GM18526 (cell line): ENCODE measurements around the gene ABCA6.

Experiments
- POLR2A ChIP-seq: IDR thresholded peaks from 3 replicates; pipeline ENCODE4 v1.6.1; 2011; ENCODE audit not compliant: insufficient read length; ENCODE audit errors: extremely low read depth

ABCA6 gene

DNA sequence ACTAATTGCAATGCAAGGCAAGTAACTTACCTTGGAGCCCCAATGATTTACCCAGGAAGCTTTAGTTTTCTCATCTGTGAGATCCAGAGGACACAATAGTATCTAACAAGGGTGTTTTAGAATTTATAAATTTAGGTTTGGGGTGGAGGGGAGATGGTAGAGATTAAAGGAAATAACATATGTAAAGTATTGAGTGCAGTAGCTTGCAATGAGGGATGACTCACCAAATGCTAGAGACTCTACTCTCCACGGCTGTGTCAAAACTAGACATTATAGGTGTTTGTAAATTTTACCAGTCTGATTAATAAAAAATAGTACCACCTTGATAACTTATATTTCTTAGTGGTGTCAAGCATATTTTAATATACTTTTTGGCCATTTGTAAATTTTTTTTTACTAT, 77.2 kb downstream of the ABCA6 start:
- no peak for TF ChIP-seq POLR2A

DNA sequence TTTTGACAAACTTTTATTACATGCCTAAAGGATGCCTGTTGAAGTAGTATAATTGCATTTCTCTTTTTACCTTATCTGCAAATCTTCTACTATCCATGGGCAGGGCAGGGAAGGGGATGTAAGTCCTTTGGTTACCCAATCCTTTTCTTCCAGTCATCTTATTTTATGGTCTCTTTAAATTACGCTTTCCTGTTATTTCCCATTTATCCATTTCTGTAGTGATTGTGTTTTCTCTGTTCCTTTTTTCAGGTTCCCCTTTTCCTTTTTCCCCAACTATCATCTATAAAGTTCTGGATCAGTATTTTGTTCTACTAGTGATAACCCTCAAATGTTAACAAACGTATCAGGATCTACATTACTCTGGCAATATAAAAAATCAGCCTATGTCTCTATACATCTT, 77.7 kb downstream of the ABCA6 start:
- no peak for TF ChIP-seq POLR2A

GRCh38 chr17:69062860-69063581, 78.7 kb downstream of the ABCA6 start:
- TF ChIP-seq POLR2A, result no peak

DNA sequence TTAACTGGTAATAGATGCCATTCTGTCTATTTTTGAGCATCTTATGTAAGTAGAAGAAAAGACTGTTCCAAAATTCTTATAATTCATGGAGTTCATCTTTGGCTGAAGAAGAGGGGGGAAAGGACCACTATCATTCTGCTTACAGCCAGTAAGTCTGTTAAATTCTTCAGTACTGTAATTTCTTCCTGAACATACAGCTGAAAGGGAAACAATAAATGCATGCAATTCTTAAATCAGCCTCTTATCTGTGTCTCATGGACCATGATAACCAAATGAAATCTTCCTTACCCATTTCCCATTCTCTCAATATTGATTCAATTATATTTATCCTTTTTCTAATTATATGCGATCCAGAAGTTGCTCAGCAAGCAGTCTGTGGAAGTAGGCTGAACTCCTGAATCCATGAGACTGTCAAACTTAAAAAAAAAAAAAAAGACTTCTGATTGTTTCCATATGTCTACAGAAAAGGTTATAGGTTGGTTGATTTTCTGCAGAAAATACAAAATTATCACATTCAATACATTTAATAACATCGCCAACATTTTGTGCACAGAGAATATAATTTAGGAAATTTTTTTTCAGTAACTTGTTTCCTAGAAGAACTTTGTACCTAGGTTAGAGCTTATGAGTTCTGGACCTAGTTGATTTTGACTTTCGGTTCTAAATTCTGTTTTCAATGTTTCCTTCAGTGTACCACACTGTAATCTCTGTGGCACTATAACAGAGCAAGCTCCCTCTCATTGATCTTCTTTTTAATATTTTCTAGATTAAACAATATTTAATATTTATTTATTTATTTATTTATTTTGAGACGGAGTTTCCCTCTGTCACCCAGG, 79.8 kb downstream of the ABCA6 start:
- no peak for TF ChIP-seq POLR2A

DNA sequence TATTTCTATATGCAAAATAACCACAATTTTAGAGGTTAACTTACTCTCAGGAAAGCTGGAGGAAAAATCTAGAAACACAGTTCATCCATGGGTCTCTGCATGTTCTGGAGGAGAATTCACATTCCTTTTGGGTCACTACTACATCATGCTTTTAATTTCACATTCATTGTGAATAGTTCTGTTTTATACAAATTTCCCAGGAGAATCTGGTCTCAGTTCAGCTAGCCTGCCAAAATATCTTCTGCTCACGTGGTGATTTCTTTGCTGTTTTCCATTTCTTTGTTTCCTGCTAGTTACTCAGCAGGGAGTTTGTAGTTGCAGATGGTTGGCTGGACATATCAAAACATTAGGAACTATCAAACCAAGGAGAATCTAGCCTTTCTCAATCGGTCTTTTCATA, 80.9 kb downstream of the ABCA6 start, which contains the start of gene ABCA9:
Gene ABCA9 (minus strand): TSS at position 106 of the 400 bp plus-strand sequence. CDS start 9,801 bp downstream, outside the sequence.
- no peak for TF ChIP-seq POLR2A

GRCh38 chr17:69059458-69060175, 82.1 kb downstream of the ABCA6 start:
- TF ChIP-seq POLR2A, result no peak

DNA sequence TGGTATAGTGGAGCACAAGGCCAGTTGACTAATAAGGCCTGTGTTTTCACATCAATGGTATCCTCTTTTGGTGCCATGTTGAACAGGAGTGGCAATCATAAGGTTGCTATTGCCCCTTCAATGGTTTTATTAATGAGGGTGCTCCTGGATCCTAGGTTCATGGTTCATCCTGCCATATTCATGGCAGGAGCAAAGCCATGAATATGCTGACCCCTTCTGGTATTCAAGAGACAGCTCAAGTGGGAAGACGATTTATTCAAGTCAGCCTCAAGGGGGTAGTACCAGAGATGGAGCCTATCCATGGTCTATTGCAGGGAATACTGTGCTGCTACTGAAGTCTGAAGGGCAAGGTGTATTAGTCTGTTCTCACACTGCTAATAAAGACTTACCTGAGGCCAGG, 83.5 kb downstream of the ABCA6 start:
- TF ChIP-seq POLR2A, result no peak

GRCh38 chr17:69057280-69057679, 84.4 kb downstream of the ABCA6 start:
- no peak for TF ChIP-seq POLR2A

DNA sequence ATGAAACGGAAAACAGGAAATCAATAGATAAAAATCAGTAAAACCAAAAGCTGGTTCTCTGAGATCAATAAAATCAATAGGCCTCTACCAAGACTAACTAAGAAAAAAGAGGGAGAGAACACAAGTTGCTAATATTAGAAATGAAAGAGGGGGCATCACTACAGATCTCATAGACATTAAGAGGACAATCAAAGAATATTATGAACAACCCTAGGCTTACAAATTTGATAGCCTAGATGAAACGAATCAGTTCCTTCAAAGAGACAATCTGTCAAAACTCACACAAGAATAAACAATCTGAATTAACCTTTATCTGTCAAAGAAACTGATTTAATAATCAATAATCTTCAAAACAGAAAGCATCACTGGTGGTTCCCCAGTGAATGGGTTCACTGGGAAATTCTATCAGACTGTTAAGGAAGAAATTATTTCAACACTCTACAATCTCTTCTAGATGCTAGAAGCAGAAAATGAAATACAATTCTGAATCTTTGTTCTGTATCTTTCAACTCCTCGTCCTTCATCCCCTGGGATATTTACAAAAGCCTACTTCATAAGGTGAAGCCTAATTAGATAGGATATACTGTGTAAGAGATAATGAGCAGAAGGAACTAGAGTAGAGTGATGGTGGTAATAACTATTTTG, 85.4 kb downstream of the ABCA6 start:
- no peak for TF ChIP-seq POLR2A

DNA sequence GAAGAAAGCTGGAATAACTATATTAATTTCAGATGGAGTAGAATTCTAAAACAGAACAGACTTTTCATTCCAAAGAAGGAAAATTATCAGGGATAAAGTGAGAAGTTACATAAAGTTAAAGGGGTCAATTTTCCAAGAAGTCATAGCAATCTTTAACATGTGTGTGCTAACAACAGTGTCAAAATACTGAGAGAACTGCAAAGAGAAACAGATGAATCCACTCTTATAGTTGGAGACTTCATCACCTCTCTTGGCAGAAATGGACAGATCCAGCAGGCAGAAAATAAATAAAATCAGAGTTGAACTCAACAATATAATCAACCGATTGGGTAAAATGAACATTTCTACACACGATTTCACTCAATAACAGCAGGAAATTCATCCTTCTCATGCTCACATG, 86.4 kb downstream of the ABCA6 start:
- no peak for TF ChIP-seq POLR2A

DNA sequence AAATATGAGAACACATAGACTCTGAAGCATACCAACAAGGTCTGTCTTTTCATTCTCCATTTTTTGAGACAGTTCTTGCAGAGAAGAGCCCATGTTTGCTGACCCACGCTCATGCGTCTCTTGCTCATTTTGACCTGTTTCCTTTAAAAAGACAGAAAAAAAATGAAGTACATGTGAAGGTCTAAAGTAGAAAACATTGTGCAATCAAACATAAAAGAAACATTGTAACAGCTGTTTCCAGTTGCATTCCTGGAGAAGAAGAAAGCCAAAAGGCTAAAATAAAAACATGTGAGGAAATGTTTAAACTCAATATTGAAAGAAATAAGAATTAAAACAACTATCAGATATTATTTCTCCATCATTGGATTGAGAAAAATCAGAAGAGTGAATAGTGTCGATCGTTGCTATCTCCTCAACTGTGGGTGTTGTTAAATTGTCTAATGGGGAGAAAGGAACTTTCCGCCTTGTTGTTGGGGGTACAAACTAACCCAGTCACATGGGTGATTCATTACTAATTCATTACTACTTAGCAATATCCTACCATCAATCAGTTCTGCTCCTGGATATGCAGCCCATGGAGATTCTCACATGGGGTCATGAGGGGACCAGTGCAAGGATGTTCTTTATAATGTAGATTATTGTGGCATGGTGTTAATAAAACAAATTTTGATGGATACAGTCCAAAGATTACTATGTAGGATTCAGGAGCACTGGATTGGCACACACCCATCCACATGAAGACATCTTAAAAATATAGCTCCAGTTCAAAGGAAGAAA, 90.5 kb downstream of the ABCA6 start:
- no peak for TF ChIP-seq POLR2A

GRCh38 chr17:69048634-69049033, 93.1 kb downstream of the ABCA6 start:
- no peak for TF ChIP-seq POLR2A

DNA sequence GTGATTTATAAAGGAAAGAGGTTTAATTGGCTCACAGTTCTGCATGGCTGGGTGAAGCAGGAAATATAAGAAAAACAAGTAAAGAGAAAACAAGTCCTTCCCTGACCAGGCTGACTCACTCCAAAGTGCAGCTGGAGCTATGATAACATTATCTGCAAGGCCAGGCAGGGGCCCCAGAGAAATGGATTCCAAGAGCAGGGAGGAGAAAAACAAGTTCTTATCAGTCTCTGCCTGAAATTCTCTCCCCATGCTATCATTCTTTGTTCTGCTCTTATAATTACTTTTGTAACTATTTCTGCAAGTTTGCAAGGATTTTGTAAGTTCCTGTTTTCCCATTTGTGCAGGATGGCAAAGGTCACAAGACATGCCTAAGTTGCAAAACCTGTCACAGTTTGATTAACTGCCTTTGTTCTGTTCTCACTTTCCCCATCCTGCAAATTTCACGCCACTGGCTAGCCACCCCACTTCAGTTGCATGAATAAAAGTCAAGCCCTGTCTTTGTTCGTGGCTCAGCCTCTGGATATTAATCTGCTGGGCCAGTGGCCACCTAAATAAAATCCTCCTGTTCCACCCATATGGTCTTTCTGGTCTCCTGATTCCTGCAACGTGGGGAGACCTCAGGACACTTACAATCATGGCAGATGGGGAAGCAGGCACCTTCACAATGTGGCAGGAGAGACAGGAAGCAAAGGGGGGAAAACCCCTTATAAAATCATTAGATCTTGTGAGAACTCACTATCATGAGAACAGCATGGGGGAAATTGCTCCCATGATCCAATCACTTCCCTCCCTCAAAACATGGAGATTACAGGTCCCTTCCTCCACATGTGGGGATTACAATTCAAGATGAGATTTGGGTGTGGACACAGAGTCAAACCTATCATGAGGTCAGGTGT, 94.1 kb downstream of the ABCA6 start:
- TF ChIP-seq POLR2A, result no peak
